HG03378 (cell line): Measurements from ENCODE around the gene EIF3K.

Experiments
- ATAC-seq: cut with Tn5 transposase; IDR thresholded peaks from one replicate; pipeline ENCODE4 v1.9.1; 2021; ENCODE audit warnings: mild to moderate bottlenecking, moderate library complexity; ENCODE audit not compliant: unreplicated experiment

The EIF3K gene

GRCh38 chr19:38683393-38684077 is 64.5 kb downstream of the EIF3K start:
- ATAC-seq, result no peak

DNA sequence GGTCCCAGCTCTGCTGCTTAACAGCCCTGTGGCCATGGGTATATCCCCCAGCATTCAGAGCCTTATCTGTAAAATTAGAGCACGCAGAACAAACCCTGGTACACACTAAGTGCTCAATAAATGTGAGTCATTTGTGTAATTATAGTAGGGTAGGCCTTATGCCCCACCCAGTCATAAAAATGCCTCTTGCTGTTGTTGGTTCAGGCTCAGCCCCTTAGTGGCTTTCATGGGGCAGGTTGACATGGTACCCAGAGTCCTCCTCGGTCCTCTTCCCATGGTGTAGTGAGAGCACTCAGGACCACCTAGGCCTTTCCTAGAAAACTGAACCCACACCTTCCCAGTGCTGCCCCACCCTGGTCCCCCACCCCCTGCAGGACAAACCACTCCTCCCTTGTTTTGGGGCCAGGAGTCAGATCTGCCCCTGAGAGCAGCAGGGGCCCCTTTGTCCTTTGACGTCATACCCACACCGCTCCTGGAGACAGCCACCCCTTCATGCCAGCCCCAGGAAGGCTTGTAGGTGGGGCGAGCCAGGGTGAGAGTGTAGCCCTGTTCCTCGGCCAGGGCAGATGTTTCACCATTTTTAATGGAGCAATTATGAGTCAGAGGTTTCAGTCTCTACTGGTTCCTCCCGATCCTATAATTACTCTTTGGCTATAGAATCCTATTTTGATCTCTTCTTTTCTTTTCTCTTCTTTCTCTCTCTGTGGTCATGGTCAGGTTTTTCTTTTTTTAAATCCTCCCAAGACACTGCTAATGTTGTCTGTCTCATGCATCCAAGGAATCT is 65.3 kb downstream of the EIF3K start:
- no peak for ATAC-seq

DNA sequence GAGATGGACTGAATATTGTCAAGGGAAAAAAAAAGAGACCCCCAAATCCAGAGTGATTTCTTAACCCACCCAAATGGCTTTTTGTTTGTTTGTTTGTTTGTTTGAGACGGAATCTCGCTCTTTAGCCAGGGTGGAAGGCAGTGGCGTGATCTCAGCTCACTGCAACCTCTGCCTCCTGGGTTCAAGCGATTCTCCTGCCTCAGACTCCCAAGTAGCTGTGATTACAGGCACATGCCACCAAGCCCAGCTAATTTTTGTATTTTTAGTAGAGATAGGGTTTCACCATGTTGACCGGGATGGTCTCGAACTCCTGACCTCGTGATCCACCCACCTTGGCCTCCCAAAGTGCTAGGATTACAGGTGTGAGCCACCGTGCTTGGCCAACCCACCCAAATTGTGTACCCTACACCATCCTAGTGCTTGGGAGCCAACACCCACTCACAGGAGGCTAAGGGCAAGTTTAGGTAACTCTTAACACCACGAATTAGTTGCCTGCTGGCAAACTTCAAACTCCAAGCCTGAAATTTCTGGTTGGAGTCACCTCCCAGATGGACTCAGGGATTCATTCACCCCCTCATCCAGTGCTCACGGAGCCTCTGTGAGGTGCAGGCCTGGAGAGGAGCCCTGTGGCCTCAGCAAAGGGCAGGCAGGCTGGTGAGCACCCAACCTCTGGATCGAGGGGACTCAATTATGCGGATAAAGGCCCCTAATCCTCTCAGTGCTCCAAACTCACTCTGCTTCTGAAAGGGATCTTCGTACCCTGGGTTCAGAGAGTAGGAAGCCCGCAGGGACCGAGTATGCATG is 66.1 kb downstream of the EIF3K start:
- ATAC-seq, result no peak

GRCh38 chr19:38685666-38686529 is 66.9 kb downstream of the EIF3K start:
- no peak for ATAC-seq

DNA sequence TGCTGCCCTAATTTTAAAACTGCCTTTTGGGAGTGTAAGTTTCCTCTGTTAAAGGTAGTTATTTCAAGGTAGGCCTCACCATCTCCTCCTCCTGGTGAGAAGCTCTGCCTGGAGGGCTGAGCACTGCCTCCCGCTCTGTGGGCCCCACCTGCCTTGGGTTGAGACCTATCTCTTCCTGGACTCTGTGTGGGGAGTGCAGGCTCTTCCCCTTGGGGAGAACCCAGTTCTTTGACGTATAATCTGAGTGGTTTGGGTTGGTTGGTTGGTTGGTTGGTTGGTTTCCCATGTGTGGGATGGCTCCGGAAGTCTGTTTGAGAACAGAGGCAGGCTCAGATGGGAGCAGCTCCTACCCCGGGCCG is 67.5 kb downstream of the EIF3K start:
- ATAC-seq, result no peak
